ENCODE results near the gene CDH23.

Gene CDH23

GRCh38 chr10:71454347-71454746, 57.6 kb downstream of the CDH23 start:
- Histone ChIP-seq H3K9ac (ENCODE audit: low read depth, low read length, poor library complexity, severe bottlenecking) (no peak overlapping the region), H3F3A (ENCODE audit: low read depth) (no peaks in the 10 kb centered on the region), H3K79me2 (ENCODE audit: insufficient read depth, low read length) (no peaks in the 10 kb centered on the region), H3K4me3 (ENCODE audit: low read length, poor library complexity, severe bottlenecking) (no peak overlapping the region), H3K36me3 (ENCODE audit: insufficient read depth, low read length) (no peaks in the 10 kb centered on the region), H3K9me2 (replicated peaks; ENCODE audit: low read depth, low read length) (no peaks in the 10 kb centered on the region), H3K27me3 (ENCODE audit: insufficient read depth, low read length, poor library complexity, severe bottlenecking) (no peaks in the 10 kb centered on the region), H4K20me1 (ENCODE audit: insufficient read depth, low read length, poor library complexity, severe bottlenecking) (no peaks in the 10 kb centered on the region), H3K4me2 (ENCODE audit: low read depth, low read length, poor library complexity, severe bottlenecking) (no peak overlapping the region), H2AFZ (ENCODE audit: low read length) (no peak overlapping the region), H3K9me3 (ENCODE audit: insufficient read depth, low read depth, low read length) (no peaks in the 10 kb centered on the region), H3K4me1 (ENCODE audit: insufficient read depth, low read length, poor library complexity, severe bottlenecking) (no peaks in the 10 kb centered on the region)
- no peak for TF ChIP-seq EZH2phosphoT487 (IDR thresholded peaks at IDR 0.05; ENCODE audit: borderline replicate concordance)
- TF ChIP-seq CTCF (conservative IDR thresholded peaks at IDR 0.05; ENCODE audit: low read length), result no peak

GRCh38 chr10:71455035-71455434, 58.3 kb downstream of the CDH23 start:
- Histone ChIP-seq H3K9ac (ENCODE audit: low read depth, low read length, poor library complexity, severe bottlenecking) (no peak overlapping the region), H3K9me3 (ENCODE audit: insufficient read depth, low read depth, low read length) (no peaks in the 10 kb centered on the region), H3K36me3 (ENCODE audit: insufficient read depth, low read length) (no peaks in the 10 kb centered on the region), H2AFZ (ENCODE audit: low read length) (no peak overlapping the region), H3K9me2 (replicated peaks; ENCODE audit: low read depth, low read length) (no peaks in the 10 kb centered on the region), H4K20me1 (ENCODE audit: insufficient read depth, low read length, poor library complexity, severe bottlenecking) (no peaks in the 10 kb centered on the region), H3K79me2 (ENCODE audit: insufficient read depth, low read length) (no peaks in the 10 kb centered on the region), H3K4me2 (ENCODE audit: low read depth, low read length, poor library complexity, severe bottlenecking) (no peak overlapping the region), H3K4me1 (ENCODE audit: insufficient read depth, low read length, poor library complexity, severe bottlenecking) (no peaks in the 10 kb centered on the region), H3K4me3 (ENCODE audit: low read length, poor library complexity, severe bottlenecking) (no peak overlapping the region), H3F3A (ENCODE audit: low read depth) (no peaks in the 10 kb centered on the region), H3K27me3 (ENCODE audit: insufficient read depth, low read length, poor library complexity, severe bottlenecking) (no peaks in the 10 kb centered on the region)
- TF ChIP-seq EZH2phosphoT487 (IDR thresholded peaks at IDR 0.05; ENCODE audit: borderline replicate concordance) (no peak), CTCF (conservative IDR thresholded peaks at IDR 0.05; ENCODE audit: low read length) (no peak)

GRCh38 chr10:71456631-71457030, 59.9 kb downstream of the CDH23 start:
- Histone ChIP-seq H3K4me1 (ENCODE audit: insufficient read depth, low read length, poor library complexity, severe bottlenecking) (no peaks in the 10 kb centered on the region), H3K9me2 (replicated peaks; ENCODE audit: low read depth, low read length) (no peaks in the 10 kb centered on the region), H3K9ac (ENCODE audit: low read depth, low read length, poor library complexity, severe bottlenecking) (no peak overlapping the region), H3K79me2 (ENCODE audit: insufficient read depth, low read length) (no peaks in the 10 kb centered on the region), H3K4me2 (ENCODE audit: low read depth, low read length, poor library complexity, severe bottlenecking) (no peak overlapping the region), H3K4me3 (ENCODE audit: low read length, poor library complexity, severe bottlenecking) (no peak overlapping the region), H3F3A (ENCODE audit: low read depth) (no peaks in the 10 kb centered on the region), H2AFZ (ENCODE audit: low read length) (no peak overlapping the region), H3K9me3 (ENCODE audit: insufficient read depth, low read depth, low read length) (no peaks in the 10 kb centered on the region), H3K27me3 (ENCODE audit: insufficient read depth, low read length, poor library complexity, severe bottlenecking) (no peaks in the 10 kb centered on the region), H3K36me3 (ENCODE audit: insufficient read depth, low read length) (no peaks in the 10 kb centered on the region), H4K20me1 (ENCODE audit: insufficient read depth, low read length, poor library complexity, severe bottlenecking) (no peaks in the 10 kb centered on the region)
- no peak for TF ChIP-seq CTCF (conservative IDR thresholded peaks at IDR 0.05; ENCODE audit: low read length)
- no peak for TF ChIP-seq EZH2phosphoT487 (IDR thresholded peaks at IDR 0.05; ENCODE audit: borderline replicate concordance)

Data from Loucy (cell line).